ENCODE measurements around the gene FRMPD1. TPM values are rescaled to one million over a fixed set of nuclear protein-coding genes. Genes with fewer than 3 reads are reported as not detected.

Gene FRMPD1
- polyA plus RNA-seq, 4 donors: 0.72 to 1.3 (median 0.81) TPM

GRCh38 chr9:37678789-37679273, 28.1 kb downstream of the FRMPD1 start:
- no peak for DNase-seq (ENCODE audit: low read depth in 4 of 4, low spot score in 3 of 4)

DNA sequence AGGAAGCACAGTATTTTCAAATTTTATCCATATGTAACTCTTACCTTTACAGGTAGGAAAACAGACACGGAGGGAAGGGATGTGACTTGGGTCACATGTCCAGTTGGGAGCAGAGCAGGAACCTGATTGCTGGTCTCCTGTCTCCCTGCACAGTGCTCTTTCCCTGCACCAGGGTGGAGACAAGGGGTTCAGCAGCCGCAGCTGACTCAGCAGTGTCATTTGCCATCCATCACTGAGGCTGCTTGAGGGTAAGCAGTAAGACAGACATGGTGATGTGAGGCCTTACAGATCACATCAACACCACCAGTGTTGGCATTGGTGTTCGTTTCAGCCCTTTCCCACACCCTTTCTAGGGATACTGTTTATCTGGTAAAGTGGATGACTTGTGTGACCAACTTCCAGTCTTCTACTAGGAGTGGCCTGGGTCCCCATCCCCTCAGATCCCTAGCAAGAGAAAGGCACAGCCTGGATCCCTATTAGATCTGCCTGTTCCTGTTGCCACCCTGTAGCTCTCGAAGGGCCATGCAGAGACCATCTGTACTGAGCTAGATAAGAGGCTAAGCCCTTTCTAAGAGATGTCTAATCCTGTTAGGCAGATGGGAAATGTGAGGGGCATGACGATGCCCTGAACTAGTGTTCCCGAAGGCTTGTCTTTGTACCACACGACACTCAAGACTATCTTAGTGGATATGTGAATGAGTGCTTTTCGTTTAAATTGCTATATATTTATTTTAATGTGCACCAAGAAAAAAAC, 29.1 kb downstream of the FRMPD1 start:
- DNase-seq (ENCODE audit: low read depth in 4 of 4, low spot score in 3 of 4): no peak

GRCh38 chr9:37682951-37683350, 32.2 kb downstream of the FRMPD1 start:
- no peak for DNase-seq (ENCODE audit: low read depth in 4 of 4, low spot score in 3 of 4)

DNA sequence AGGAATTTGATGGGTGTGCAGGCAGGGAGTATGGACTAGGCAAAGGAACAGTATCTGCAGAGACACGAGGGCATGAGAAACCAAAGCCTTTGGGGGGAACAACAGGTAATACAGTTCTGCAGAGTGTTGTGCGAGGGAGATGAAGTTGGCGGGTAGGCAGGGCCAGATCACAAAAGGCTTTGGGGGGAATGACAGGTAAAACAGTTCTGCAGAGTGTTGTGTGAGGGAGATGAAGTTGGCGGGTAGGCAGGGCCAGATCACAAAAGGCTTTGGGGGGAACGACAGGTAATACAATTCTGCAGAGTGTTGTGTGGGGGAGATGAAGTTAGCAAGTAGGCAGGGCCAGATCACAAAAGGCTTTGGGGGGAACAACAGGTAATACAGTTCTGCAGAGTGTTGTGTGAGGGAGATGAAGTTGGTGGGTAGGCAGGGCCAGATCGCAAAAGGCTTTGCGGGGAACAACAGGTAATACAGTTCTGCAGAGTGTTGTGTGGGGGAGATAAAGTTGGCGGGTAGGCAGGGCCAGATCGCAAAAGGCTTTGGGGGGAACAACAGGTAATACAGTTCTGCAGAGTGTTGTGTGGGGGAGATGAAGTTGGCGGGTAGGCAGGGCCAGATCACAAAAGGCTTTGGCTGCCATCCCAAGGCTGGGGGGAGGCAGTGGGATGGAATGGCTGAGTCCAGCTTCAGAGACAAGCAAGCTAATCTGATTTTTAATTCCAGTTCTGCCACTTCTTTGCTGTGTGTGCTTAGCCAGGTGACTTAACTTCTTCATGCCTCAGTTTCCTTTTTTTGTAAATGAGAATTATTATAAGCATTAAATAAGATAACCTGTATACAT, 33.0 kb downstream of the FRMPD1 start:
- DNase-seq (ENCODE audit: low read depth in 4 of 4, low spot score in 3 of 4): no peak

DNA sequence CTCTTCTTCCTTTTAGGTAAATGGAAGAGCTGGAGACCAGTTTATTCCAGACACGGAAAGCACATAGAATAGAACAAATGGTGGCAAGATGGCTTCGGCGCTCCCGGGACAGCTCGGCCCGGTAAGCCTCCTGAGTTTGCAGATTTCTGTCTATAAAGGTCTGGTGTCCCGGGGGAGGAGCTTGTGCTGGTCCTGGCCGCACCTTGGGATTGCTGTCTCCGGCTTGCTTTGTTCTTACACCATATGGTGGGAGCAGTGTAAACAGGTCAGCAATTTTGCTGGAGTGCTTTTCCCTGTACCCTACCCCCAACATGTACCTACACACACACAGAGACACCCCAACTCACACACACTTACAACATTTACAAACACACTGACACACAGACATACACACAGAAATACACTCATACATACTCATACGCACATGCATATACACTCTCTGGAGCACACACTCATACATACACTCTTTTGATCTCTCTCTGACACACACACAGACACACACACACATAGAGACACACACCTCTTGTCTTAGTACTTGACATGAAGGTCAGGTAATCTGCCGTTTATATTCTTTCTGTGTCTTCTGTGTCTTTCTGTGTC, 42.0 kb downstream of the FRMPD1 start:
- no peak for DNase-seq (ENCODE audit: low read depth in 4 of 4, low spot score in 3 of 4)

- no peak for DNase-seq (ENCODE audit: low read depth in 4 of 4, low spot score in 3 of 4)
These were observed 42.5 kb downstream of the FRMPD1 start for GRCh38 chr9:37693260-37693659.

DNA sequence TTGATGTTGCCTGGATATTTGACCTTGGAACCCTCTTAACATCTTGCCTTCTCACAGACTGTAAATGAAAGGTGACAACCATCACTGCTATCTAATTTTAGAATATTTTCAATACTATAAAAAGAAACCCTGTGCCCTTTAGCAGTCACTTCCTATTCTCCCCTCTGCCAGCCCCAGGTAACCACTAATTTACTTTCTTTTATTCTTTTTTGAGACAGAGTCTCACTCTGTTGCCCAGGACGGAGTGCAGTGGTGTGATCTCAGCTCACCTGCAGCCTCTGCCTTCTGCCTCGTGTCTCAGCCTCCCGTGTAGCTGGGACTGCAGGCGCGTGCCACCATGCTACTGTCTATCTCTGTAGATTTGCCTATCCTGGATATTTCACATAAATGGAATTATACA, 43.6 kb downstream of the FRMPD1 start:
- no peak for DNase-seq (ENCODE audit: low read depth in 4 of 4, low spot score in 3 of 4)

- no peak for DNase-seq (ENCODE audit: low read depth in 4 of 4, low spot score in 3 of 4)
These were observed 45.8 kb downstream of the FRMPD1 start for GRCh38 chr9:37696528-37696927.

GRCh38 chr9:37700131-37700530, 49.4 kb downstream of the FRMPD1 start:
- DNase-seq (ENCODE audit: low read depth in 4 of 4, low spot score in 3 of 4): no peak

DNA sequence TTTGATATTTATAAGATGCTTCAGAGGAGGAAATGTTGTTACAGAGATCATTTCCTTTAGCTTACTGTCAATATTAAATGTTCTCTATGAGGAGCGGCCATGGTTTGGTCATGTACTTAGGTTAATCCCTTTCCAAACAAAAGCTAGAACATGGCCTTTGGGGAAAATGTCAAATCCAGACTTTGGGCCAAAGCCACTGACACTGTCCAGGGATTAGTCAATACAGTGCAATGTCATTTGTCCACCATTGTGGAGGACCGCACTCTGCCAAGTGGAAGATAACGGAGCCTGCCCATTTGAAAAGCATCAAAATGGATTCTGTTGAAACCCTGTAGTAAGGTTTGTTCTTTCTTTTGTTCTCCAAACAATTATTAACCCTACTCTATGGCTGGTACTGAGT, 50.1 kb downstream of the FRMPD1 start:
- DNase-seq (ENCODE audit: low read depth in 4 of 4, low spot score in 3 of 4): no peak

DNA sequence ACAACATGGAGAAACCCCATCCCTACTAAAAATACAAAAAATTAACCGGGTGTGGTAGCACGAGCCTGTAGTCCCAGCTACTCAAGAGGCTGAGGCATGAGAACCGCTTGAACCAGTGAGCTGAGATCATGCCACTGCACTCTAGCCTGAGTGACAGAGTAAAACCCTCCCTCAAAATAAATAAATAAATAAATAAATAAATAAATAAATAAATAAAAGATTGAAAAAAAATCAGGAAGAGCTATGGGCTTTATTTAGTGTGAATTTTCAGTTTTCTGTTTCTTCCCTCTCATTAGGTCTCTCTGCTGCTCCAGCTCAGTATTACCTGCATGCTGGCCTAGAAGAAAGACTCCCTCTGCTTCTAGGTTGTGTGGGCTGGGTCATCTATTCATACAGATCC, 55.0 kb downstream of the FRMPD1 start:
- DNase-seq (ENCODE audit: low read depth in 4 of 4, low spot score in 3 of 4): no peak

GRCh38 chr9:37706290-37706689, 55.5 kb downstream of the FRMPD1 start:
- DNase-seq (ENCODE audit: low read depth in 4 of 4, low spot score in 3 of 4): no peak

- DNase-seq (ENCODE audit: low read depth in 4 of 4, low spot score in 3 of 4): no peak
These were observed 57.0 kb downstream of the FRMPD1 start for GRCh38 chr9:37707748-37708147.

GRCh38 chr9:37710046-37710445, 59.3 kb downstream of the FRMPD1 start:
- DNase-seq (ENCODE audit: low read depth in 4 of 4, low spot score in 3 of 4): no peak

DNA sequence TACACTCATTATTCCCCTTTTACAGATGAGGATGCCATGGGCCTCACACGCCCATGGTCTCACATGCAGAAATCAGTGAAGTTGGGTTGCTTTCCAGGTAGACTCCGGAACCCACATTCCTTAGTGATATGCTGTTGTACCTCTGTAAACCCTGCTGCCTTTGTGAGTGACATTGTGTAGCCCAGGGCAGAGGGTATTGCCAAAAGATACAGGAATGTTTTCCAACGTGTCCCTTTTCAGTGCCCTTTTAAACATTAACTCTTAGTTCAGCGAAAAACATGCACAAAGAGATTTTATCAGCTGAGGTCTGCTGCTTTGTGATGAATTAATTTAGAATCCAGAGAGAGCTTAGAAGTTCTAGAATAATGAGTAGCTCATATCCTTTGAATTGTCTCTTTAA, 64.5 kb downstream of the FRMPD1 start:
- no peak for DNase-seq (ENCODE audit: low read depth in 4 of 4, low spot score in 3 of 4)

DNA sequence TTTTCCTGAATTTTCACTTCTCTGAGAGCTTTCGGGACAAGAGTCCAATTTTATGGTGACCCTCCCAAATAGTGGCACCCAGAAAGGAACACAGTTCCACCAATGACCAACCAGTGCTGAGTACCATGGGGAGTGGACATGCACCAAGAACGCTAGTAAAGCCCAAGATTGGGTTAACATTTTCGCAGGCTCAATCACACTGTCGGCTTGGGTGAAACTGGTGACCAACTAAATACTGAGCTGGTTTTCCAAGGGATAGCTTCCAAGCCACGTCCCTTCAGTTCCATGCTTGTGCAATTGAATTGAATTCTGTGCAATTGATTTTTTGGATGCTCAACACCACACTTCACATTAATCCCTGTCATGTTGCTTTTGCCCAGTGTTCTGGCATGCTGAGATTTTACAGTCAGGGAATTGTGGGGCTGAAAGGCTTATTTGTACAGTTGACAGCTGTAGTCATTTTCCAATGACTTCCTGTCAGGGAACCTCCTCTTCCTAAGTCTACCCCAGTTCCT, 65.3 kb downstream of the FRMPD1 start:
- no peak for DNase-seq (ENCODE audit: low read depth in 4 of 4, low spot score in 3 of 4)

GRCh38 chr9:37719526-37719925, 68.8 kb downstream of the FRMPD1 start:
- DNase-seq (ENCODE audit: low read depth in 4 of 4, low spot score in 3 of 4): no peak

- no peak for DNase-seq (ENCODE audit: low read depth in 4 of 4, low spot score in 3 of 4)
These were observed 76.3 kb downstream of the FRMPD1 start for GRCh38 chr9:37727013-37727412.

DNA sequence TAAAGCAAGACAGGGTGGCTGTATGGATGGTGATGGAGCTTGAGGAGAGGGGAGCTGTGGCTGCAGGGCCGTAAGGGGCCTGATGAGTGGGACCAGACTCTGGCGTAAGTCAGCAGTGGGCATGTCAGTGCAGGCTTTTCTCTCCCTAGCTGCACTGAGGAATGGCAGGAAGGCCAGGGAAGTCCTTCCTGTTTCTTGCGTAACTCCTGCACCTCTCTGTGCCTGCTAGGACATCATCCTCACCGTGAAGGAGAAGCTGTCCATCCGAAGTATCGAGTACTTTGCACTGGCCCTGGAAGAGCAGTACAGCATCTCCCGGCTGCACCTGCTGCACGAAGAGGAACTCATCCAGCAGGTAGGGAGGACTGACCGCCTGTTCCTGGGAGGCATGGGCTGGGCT, 78.7 kb downstream of the FRMPD1 start:
- no peak for DNase-seq (ENCODE audit: low read depth in 4 of 4, low spot score in 3 of 4)

DNA sequence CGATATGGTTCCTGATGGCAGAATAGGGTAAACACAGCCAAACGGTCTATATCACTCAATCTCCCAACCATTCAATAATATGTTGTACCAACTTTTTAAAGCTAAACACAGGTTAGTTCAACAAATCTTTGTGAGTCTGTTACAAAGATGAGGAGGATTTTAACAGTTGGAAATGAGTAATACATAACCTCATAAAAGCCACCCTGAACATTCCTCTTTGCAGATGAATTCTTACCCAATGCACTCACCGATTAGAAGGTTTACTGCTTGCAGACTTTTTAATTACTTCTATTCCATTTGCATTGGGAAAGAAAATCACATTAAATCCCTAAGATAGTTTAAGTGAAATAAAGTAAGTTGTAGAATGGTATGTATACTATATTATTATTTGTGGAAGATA, 79.5 kb downstream of the FRMPD1 start:
- DNase-seq (ENCODE audit: low read depth in 4 of 4, low spot score in 3 of 4): no peak

- DNase-seq (ENCODE audit: low read depth in 4 of 4, low spot score in 3 of 4): no peak
These were observed 80.1 kb downstream of the FRMPD1 start for GRCh38 chr9:37730839-37731238.

Data from left renal pelvis (tissue), 4 donors.